Endometrial microvascular endothelial cells (primary cell): ENCODE data around the gene HOXD11. TPM values are rescaled to one million over a fixed set of nuclear protein-coding genes. Genes with fewer than 3 reads are reported as not detected.

Experiments used
- in situ Hi-C: cut with HindIII; loops from 2 replicates; pipeline ENCODE4 v1.10.0; 2017; ENCODE audit warnings: low sequenced_read_pairs, low pct_unique_long_range_greater_than_20kb; ENCODE audit errors: inconsistent ontology term
- total RNA-seq: library from RNA; depleted of rRNA; stranded (reverse); fragments of >200 nt; gene quantifications from one replicate; pipeline ENCODE4 v1.2.3, GENCODE V29; 2015; ENCODE audit errors: inconsistent ontology term

Gene HOXD11
- total RNA-seq, 1 donor from 2014 or later, result 2.0 TPM

GRCh38 chr2:176139661-176140512 is 32.8 kb downstream of the HOXD11 start:
- in situ Hi-C loops, result no loop called here

DNA sequence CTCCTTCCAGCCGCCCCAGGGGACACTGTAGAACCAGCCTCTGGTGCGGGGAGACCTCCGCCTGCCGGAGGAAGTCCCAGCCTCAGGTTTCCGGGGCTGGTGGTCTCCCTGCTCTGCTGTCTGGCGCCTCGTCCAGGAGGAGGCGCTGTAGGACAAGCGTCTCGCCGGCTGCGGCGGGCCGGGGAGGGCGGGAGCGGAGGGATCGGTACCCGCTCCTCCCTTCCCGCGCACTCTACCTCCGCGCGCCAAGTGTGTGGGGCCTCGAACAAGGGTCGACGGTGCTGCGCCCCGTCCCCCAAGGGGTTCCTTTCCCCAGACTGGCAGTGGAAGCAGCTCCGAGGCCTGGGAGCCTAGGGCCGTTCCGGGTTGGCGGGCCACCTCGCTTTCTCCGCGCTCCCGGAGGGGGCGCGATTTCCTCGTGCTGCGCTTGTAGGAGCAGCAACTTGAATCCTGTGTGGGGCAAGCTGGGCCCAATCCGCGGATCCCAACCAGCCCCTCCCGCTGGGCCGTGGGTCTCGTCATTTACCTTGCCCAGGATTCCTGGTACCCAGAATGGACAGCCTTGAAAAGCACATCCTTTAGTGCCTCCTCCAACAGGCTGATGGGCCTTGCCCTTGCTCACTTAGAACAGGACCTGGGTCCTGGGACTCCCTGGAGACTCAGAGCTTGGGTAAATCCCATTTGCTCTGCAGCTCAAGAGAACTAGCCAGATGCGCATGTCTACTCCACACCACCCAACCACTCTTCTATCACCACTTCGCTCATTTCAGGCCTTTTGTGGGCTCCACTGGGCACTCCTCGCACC is 33.6 kb downstream of the HOXD11 start:
- in situ Hi-C loops, result no loop called here

GRCh38 chr2:176142281-176142680 is 35.2 kb downstream of the HOXD11 start:
- in situ Hi-C loops, result no loop called here

GRCh38 chr2:176145085-176145969 is 38.2 kb downstream of the HOXD11 start:
- in situ Hi-C loops, result no loop called here

- in situ Hi-C loops, result no loop called here
Measured at GRCh38 chr2:176146101-176146500, 39.0 kb downstream of the HOXD11 start.

DNA sequence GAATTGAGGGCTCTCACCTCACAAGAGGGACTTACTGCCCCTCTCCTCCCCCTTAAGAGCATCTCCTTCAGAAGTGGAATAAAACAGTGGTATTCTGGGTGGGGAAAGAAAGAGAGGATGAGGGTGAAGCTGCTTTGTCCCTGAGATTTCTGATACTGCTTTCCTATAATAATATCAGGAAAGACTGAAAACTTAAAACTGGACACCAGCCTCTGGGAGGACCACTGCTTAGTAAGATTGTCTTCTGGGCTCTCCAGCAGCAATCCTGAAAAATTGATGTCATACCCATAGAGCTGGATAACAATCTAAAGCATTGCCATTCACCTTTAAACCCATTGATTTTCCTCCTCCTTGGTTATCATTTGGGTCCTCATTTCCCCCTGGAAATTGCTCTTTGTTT is 39.6 kb downstream of the HOXD11 start:
- in situ Hi-C loops, result no loop called here

DNA sequence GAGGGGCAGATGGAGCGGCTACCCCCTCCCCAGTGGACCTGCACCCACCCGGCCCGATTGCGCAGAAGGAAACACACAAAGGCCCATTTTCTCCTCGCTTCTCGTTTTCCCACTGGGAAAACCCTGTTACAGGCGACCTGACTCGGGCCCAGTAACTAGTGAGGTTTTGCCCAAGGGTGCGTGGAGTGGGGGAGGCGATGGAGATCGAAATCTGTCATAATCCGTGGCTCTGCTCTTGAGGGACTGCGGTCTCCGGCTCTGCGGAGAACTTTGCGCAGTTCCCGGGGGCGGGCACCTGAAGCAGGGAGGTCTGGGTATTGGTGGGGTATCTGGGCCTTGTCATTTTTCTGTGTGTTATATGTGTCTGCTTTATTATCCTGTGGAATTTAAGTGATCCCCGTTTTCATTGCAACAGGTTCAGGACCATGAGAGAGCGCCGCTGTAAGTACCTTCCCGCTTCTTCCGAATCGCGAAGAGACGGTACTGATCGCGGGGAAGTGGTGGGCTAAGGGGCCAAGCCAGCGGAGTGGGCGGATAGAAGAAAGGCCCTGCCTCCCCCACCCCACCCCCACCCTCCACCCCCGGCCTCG is 40.2 kb downstream of the HOXD11 start:
- in situ Hi-C loops, result no loop called here

DNA sequence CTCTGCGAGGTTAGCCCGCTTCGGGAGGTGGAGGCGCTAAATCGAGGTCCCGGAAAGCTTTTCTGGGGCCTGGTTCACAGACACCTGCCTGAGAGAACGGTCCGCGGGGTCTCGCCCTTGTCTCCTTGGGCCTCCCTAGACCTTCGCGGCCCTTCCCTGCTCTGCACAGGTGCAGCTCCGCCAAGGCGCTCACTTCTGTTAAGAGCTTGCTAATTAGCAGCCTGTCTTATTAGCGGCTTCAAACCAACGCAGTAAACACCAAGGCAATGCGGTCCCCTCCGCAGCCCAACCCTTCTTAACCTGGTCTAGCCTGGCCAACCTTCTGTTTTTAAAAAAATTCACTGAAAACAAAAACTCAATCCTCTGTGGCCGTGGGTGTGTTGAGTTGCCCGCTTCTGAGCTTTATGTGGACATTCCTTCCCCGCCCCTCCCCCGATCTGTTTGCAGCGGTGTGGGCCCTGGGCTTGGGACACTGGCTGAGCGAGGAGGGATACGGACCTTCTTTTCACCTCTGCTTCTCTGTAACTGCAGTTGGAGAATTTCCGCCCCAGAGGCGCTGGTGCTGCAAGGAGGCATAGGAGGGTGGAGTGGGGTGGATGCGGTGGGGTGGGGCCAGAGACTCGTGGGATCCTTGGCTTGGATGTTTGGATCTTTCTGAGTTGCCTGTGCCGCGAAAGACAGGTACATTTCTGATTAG is 40.9 kb downstream of the HOXD11 start:
- in situ Hi-C loops, result no loop called here

- in situ Hi-C loops, result no loop called here
Measured at GRCh38 chr2:176148751-176149421, 41.8 kb downstream of the HOXD11 start.

DNA sequence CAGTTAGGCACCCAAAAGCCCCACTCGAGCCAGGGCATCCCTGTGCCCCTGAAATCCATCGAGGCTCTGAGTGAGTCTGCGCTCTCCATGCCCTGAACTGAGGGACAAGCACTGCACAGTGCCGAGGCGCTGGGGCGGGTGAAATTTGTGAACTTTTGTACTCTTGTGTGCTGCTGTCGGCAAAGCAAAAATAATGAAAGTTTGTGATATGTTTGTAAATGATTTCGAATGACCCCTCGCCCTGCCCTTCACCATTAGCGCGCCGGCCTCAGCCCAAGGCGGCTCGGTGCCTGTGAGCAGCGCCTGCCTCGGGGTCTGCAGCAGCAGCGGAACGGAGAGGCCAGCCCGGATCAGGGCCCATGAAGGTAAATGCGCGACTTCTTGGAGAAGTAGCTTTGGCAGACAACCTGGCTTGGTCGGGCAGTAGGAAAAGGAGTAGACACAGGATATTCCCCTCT is 42.4 kb downstream of the HOXD11 start:
- in situ Hi-C loops, result no loop called here

- in situ Hi-C loops, result no loop called here
Measured at GRCh38 chr2:176149939-176150583, 43.0 kb downstream of the HOXD11 start.

- in situ Hi-C loops, result no loop called here
Measured at GRCh38 chr2:176150584-176151441, 43.7 kb downstream of the HOXD11 start.

DNA sequence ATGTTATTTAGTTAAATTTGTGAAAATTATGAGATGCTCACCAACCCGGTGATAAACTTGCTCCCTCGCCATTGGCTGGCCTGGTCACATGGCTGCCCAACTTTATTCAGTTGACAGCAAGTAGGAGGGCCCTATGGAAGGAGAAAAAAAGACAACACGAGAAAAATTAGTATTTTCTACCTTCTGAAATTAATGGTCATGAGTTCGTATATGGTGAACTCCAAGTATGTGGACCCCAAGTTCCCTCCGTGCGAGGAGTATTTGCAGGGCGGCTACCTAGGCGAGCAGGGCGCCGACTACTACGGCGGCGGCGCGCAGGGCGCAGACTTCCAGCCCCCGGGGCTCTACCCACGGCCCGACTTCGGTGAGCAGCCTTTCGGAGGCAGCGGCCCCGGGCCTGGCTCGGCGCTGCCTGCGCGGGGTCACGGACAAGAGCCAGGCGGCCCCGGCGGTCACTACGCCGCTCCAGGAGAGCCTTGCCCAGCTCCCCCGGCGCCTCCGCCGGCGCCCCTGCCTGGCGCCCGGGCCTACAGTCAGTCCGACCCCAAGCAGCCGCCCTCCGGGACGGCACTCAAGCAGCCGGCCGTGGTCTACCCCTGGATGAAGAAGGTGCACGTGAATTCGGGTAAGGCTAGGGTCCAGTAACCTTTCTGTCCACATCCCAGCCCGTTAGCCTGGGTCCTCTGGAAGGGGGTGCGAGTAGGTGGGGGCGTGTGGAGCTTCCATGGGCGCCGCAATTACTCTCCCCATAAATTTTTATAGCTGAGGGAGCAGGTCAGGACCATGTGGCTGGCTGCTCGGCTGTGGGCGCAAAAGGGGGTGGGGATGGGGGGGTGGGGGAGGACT is 44.6 kb downstream of the HOXD11 start, which contains the start of gene HOXD4:
Gene HOXD4, plus strand, starts transcription at position 109 of the 846 bp plus-strand sequence. Its CDS starts 84 bp downstream, at position 193.
- in situ Hi-C loops, result no loop called here

DNA sequence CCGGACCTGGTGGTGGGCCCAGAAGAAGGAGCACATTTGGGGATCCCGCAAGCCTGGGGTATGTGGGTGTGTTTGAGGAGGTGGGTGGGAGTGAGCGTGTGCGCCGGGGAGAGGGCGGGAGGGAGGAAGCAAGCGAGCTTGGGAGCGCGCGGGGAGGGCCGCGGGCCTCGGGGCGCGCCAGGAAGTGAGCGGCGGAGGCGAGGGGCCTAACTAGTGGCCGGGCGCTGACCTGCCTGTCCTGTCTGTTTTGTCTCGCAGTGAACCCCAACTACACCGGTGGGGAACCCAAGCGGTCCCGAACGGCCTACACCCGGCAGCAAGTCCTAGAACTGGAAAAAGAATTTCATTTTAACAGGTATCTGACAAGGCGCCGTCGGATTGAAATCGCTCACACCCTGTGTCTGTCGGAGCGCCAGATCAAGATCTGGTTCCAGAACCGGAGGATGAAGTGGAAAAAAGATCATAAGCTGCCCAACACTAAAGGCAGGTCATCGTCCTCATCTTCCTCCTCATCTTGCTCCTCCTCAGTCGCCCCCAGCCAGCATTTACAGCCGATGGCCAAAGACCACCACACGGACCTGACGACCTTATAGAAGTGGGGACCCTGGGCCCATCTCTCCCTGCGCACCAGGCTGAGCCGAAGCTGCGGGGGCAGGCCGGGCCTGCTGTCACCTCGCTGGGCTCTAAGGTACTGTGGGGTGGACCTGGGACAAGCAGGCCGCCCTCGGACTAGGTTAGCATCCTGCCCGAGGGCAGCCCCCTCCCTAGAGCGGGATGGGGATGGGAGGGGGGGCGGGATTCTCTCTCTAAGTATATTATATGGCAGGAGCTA is 45.5 kb downstream of the HOXD11 start:
- in situ Hi-C loops, result no loop called here
